Mucosa of descending colon (tissue), 3 donors: Measurements from ENCODE around the gene F9. TPM values are rescaled to one million over a fixed set of nuclear protein-coding genes. Genes with fewer than 3 reads are reported as not detected.

Experiments used
- ATAC-seq: fragments of 200-7000 bp; cut with Tn5 transposase; one replicate; pipeline ENCODE4 v1.9.1; 2020; ENCODE audit warnings: mild to moderate bottlenecking, moderate library complexity
- DNase-seq, 3 donors: peaks; one replicate each; pipeline ENCODE4 v3.0.0-alpha.2; 2020
- H3K36me3 ChIP-seq: fragments of 200-600 bp; one replicate; pipeline ENCODE4 v1.8.0; 2021; ENCODE audit warnings: low read depth, mild to moderate bottlenecking
- H3K4me1 ChIP-seq: fragments of 200-600 bp; one replicate; pipeline ENCODE4 v1.8.0; 2021; ENCODE audit warnings: low read depth, mild to moderate bottlenecking
- H3K4me3 ChIP-seq: fragments of 200-600 bp; one replicate; pipeline ENCODE4 v1.8.0; 2021; ENCODE audit warnings: mild to moderate bottlenecking
- H3K9me3 ChIP-seq: fragments of 200-600 bp; one replicate; pipeline ENCODE4 v1.8.0; 2021; ENCODE audit warnings: mild to moderate bottlenecking
- intact Hi-C, 2 donors: fragments of 100-400 bp; cut with DNase I in 1 of 2; cut with micrococcal nuclease in 1 of 2; formaldehyde crosslinking; loops; one replicate each; pipeline versions ENCODE4 v1.11.0 to v1.11.1; 2022; cut with DNase I, micrococcal nuclease
- total RNA-seq, 3 donors: library from RNA; stranded (reverse); fragmentation: NEBNext Ultra II Directional in 2 of 3; extraction: Animal tissue kit (Norgen Biotek cat#: 25700) in 2 of 3; gene quantifications; one replicate each; pipeline versions ENCODE4 v1.2.1 to v1.2.4, GENCODE V29; 2021 to 2023
- TF ChIP-seq, protein P1 (sequence below): fragments of 200-600 bp; IDR thresholded peaks from one replicate; pipeline ENCODE4 v1.8.0; 2022; ENCODE audit warnings: antibody characterized with exemption, mild to moderate bottlenecking
- donor health status: DM: no; HTN: no; CAD: no; lungs with moderate emphysema.
- donor health status: DM: no; HTN: no; CAD: no.
- donor health status: DM: no; HTN: yes; CAD: no.

Gene F9
- total RNA-seq, 3 donors from 2014 or later = not detected

DNA sequence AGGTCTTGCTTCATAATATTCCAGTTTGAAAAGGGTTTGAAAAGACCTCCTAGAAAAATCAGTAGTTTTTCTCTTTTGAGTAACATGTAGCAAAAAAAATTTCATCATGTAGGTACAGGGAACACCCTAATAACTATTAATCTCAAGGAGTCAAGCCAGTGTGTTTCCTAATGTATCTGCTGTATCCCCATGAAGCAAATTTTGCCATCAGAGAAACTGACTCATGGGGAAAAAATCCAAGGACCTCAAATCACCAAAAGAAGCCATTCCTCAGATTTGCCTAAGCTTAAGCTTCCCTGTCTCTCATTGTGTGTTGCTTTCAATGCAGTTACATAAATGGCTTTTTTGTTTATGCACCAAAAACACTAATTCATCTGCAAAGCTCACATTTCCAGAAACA, 29.7 kb downstream of the F9 start:
- no peak for ATAC-seq
- intact Hi-C loops = no loop called here
- DNase-seq = no peak
- Histone ChIP-seq H3K36me3 (no peaks in the 10 kb centered on the region), H3K9me3 (no peaks in the 10 kb centered on the region), H3K4me3 (no peak overlapping the region), H3K4me1 (no peaks in the 10 kb centered on the region)
- TF ChIP-seq, protein P1, sequence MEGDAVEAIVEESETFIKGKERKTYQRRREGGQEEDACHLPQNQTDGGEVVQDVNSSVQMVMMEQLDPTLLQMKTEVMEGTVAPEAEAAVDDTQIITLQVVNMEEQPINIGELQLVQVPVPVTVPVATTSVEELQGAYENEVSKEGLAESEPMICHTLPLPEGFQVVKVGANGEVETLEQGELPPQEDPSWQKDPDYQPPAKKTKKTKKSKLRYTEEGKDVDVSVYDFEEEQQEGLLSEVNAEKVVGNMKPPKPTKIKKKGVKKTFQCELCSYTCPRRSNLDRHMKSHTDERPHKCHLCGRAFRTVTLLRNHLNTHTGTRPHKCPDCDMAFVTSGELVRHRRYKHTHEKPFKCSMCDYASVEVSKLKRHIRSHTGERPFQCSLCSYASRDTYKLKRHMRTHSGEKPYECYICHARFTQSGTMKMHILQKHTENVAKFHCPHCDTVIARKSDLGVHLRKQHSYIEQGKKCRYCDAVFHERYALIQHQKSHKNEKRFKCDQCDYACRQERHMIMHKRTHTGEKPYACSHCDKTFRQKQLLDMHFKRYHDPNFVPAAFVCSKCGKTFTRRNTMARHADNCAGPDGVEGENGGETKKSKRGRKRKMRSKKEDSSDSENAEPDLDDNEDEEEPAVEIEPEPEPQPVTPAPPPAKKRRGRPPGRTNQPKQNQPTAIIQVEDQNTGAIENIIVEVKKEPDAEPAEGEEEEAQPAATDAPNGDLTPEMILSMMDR = no peak

DNA sequence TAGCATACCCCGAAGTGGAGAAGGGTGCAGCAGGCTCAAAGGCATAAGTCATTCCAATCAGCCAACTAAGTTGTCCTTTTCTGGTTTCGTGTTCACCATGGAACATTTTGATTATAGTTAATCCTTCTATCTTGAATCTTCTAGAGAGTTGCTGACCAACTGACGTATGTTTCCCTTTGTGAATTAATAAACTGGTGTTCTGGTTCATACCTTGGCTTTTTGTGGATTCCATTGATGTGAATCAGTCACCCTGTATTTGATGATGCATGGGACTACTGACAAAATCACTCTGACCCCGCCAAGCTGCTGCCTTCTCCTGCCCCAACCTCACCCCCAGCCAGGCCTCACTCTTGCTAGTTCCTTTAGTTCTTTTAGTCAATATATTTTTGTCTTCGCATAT, 32.7 kb downstream of the F9 start:
- TF ChIP-seq, protein P1 = no peak
- intact Hi-C loops = no loop called here
- Histone ChIP-seq H3K4me3 (no peak overlapping the region), H3K4me1 (no peaks in the 10 kb centered on the region), H3K9me3 (no peaks in the 10 kb centered on the region), H3K36me3 (no peaks in the 10 kb centered on the region)
- DNase-seq (no peak), ATAC-seq (no peak)

DNA sequence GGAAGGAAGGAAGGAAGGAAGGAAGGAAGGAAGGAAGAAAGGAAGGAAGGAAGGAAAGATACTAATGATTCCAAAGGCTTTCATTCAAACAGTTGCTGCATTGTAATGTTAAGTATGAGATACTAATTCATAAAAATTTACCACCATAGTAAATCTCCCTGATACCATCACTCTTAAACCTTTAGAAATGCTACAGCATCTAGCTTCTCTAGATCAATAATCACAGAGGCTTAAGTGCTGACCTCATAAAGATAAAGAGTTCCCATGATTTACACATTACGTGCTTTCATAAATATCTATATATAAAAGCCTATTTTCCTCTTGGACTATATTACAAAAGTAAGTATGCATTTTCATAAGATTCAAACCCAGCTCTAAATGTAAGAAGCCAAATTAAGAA, 36.4 kb downstream of the F9 start:
- Histone ChIP-seq H3K9me3 (no peaks in the 10 kb centered on the region), H3K4me3 (no peak overlapping the region), H3K4me1 (no peaks in the 10 kb centered on the region), H3K36me3 (no peaks in the 10 kb centered on the region)
- ATAC-seq (no peak), DNase-seq (no peak)
- TF ChIP-seq, protein P1 = no peak
- intact Hi-C loops = no loop called here

DNA sequence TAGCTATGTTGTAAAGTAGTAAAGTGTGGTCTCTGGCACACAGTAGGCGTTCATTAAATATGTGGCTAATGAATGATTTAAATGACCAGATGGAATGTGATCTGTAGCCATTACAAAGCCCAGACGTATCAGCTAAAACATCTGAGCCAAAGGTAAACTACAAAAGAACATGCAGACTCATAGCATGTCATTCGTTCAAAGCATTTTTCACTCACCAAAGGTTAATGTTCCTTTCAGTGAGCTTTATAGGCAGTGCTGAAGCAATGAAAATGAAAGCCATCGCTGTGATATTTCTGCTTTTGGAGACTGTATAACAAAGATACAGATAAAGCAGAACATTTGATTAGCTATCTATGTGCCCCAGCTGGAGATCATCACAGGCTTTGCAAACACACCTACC, 50.5 kb downstream of the F9 start:
- TF ChIP-seq, protein P1 = no peak
- ATAC-seq (no peak), DNase-seq (no peak)
- Histone ChIP-seq H3K4me1 (no peaks in the 10 kb centered on the region), H3K36me3 (no peaks in the 10 kb centered on the region), H3K9me3 (no peaks in the 10 kb centered on the region), H3K4me3 (no peak overlapping the region)
- intact Hi-C loops = no loop called here

DNA sequence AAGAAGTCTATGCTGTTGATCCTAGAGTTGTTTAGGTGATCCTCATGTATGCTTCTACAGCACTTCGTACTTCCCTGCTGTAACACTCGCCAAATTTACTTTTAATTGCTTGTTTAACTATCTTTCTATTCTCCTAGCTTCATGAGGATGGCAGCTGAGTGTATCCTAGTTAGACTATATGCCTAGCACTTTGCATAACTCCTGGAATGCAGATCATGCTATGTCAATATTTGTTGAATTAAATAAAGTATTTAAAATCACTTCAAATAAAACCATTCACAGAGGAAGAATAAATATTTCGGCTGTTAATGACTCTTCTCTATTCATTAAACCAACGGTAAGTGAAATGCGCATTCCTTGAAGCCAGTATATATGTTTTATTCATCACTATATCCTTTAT, 55.1 kb downstream of the F9 start:
- ATAC-seq = no peak
- H3K4me1 ChIP-seq = no peaks in the 10 kb centered on the region
- H3K36me3 ChIP-seq = no peaks in the 10 kb centered on the region
- H3K9me3 ChIP-seq = no peaks in the 10 kb centered on the region
- TF ChIP-seq, protein P1 = no peak
- no peak overlapping the region for H3K4me3 ChIP-seq
- intact Hi-C loops = no loop called here
- DNase-seq = no peak

DNA sequence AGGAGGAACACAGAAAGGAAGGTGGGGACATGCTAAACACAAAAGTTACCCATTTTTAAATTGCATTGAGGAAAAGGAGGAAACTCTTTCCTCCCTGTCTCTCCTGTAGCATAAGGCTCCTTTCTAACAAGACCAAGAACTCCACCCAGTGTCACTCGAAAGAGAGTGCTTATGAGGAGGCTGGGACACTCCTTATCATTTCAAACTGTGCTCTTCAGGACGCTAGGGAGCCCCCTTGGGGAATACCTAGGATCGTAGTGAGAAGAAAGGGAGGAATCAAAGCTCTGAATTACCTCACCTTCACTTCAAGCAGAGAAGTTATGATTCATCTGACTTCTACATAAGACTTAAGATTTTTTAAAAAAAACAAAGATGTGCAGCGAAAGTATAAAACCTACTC, 65.5 kb downstream of the F9 start:
- Histone ChIP-seq H3K4me1 (no peaks in the 10 kb centered on the region), H3K9me3 (no peaks in the 10 kb centered on the region), H3K4me3 (no peak overlapping the region), H3K36me3 (no peaks in the 10 kb centered on the region)
- TF ChIP-seq, protein P1 = no peak
- DNase-seq (no peak), ATAC-seq (no peak)
- intact Hi-C loops = no loop called here
